Nephron (organoid): ENCODE results near the gene EPG5.

Experiments used
- H3K27ac Mint-ChIP-seq, 3 experiments: 2 replicates each; pipeline ENCODE4 v1.8.0; 2020; ENCODE audit warnings: mixed read lengths in 3 of 3, mild to moderate bottlenecking in 2 of 3, moderate library complexity in 1 of 3
- H3K27me3 Mint-ChIP-seq: 2 replicates; pipeline ENCODE4 v1.8.0; 2021; ENCODE audit warnings: low read depth, mild to moderate bottlenecking, moderate library complexity, mixed read lengths
- H3K36me3 Mint-ChIP-seq: 2 replicates; pipeline ENCODE4 v1.8.0; 2020; ENCODE audit warnings: low read depth, mixed read lengths
- H3K4me1 Mint-ChIP-seq: 2 replicates; pipeline ENCODE4 v1.8.0; 2020; ENCODE audit warnings: mixed read lengths
- H3K4me3 Mint-ChIP-seq, 3 experiments: 2 replicates each; pipeline ENCODE4 v1.8.0; 2020; ENCODE audit warnings: mild to moderate bottlenecking in 3 of 3, mixed read lengths in 3 of 3, moderate library complexity in 2 of 3
- H3K9me3 Mint-ChIP-seq: 2 replicates; pipeline ENCODE4 v1.8.0; 2020; ENCODE audit warnings: mixed read lengths
- CTCF ChIP-seq, 3 experiments: fragments of 200-600 bp; sonication (generic); IDR thresholded peaks; one replicate each; pipeline ENCODE4 v1.5.0; 2021; ENCODE audit warnings: antibody characterized with exemption in 3 of 3; ENCODE audit not compliant: unreplicated experiment in 3 of 3

EPG5 gene

GRCh38 chr18:45939236-45939635 is 27.9 kb downstream of the EPG5 start:
- TF ChIP-seq CTCF (IDR thresholded peaks at IDR 0.05; ENCODE audit: unreplicated experiment in 3 of 3): no peak
- Mint-ChIP-seq H3K4me3 (no peak overlapping the region), H3K36me3 (peaks cover 58% of the 10 kb centered on the region), H3K27me3 (no peaks in the 10 kb centered on the region), H3K4me1 (no peaks in the 10 kb centered on the region), H3K9me3 (no peaks in the 10 kb centered on the region), H3K27ac (no peak overlapping the region)

GRCh38 chr18:45938488-45938935 is 28.6 kb downstream of the EPG5 start:
- H3K4me1 Mint-ChIP-seq: no peaks in the 10 kb centered on the region
- H3K27ac Mint-ChIP-seq: no peak overlapping the region
- H3K36me3 Mint-ChIP-seq: peaks cover 52% of the 10 kb centered on the region
- H3K4me3 Mint-ChIP-seq: no peak overlapping the region
- TF ChIP-seq CTCF (IDR thresholded peaks at IDR 0.05; ENCODE audit: unreplicated experiment in 3 of 3): no peak
- H3K27me3 Mint-ChIP-seq: no peaks in the 10 kb centered on the region
- no peaks in the 10 kb centered on the region for H3K9me3 Mint-ChIP-seq

GRCh38 chr18:45935591-45936335 is 31.4 kb downstream of the EPG5 start:
- Mint-ChIP-seq H3K4me3 (no peak overlapping the region), H3K9me3 (no peaks in the 10 kb centered on the region), H3K27ac (no peak overlapping the region), H3K36me3 (peaks cover 51% of the 10 kb centered on the region), H3K4me1 (no peaks in the 10 kb centered on the region), H3K27me3 (no peaks in the 10 kb centered on the region)
- no peak for TF ChIP-seq CTCF (IDR thresholded peaks at IDR 0.05; ENCODE audit: unreplicated experiment in 3 of 3)

- no peak for TF ChIP-seq CTCF (IDR thresholded peaks at IDR 0.05; ENCODE audit: unreplicated experiment in 3 of 3)
- no peak overlapping the region for H3K4me3 Mint-ChIP-seq
- H3K36me3 Mint-ChIP-seq: peaks cover 41% of the 10 kb centered on the region
- H3K27me3 Mint-ChIP-seq: no peaks in the 10 kb centered on the region
- no peaks in the 10 kb centered on the region for H3K4me1 Mint-ChIP-seq
- no peak overlapping the region for H3K27ac Mint-ChIP-seq
- no peaks in the 10 kb centered on the region for H3K9me3 Mint-ChIP-seq
Measured at GRCh38 chr18:45932708-45933107, 34.4 kb downstream of the EPG5 start.

- no peaks in the 10 kb centered on the region for H3K9me3 Mint-ChIP-seq
- peaks cover 49% of the 10 kb centered on the region for H3K36me3 Mint-ChIP-seq
- no peaks in the 10 kb centered on the region for H3K27me3 Mint-ChIP-seq
- no peak for TF ChIP-seq CTCF (IDR thresholded peaks at IDR 0.05; ENCODE audit: unreplicated experiment in 3 of 3)
- H3K27ac Mint-ChIP-seq: no peak overlapping the region
- H3K4me1 Mint-ChIP-seq: no peaks in the 10 kb centered on the region
- no peak overlapping the region for H3K4me3 Mint-ChIP-seq
Measured at GRCh38 chr18:45930963-45931362, 36.2 kb downstream of the EPG5 start.

GRCh38 chr18:45926691-45927090 is 40.4 kb downstream of the EPG5 start:
- no peak for TF ChIP-seq CTCF (IDR thresholded peaks at IDR 0.05; ENCODE audit: unreplicated experiment in 3 of 3)
- H3K36me3 Mint-ChIP-seq: peaks cover 60% of the 10 kb centered on the region

More at GRCh38 chr18:45926691-45927090, 40.4 kb downstream of the EPG5 start:
- Mint-ChIP-seq H3K9me3 (no peaks in the 10 kb centered on the region), H3K4me1 (no peaks in the 10 kb centered on the region), H3K4me3 (no peak overlapping the region), H3K27ac (no peak overlapping the region), H3K27me3 (no peaks in the 10 kb centered on the region)
